ENCODE measurements around the gene TPCN2.

DNA sequence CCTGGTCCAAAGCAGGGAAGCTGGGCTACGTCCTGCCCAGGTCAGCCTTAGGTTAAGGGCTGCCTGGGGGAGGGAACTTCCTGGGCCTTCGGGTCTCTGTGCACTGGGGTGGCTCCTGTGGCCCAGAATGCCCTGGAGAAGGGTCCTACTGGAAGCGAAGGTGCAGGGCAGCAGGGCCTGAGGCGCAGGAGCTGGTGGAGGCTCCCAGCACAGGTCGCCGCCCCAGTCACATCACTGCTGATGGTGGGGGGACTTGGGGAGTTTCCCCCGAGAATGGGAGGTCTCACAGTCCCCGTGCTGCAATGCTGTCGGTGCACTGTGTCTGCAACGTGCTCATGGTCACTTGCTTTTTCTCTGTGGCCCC is 106.2 kb downstream of the TPCN2 start:
- TF ChIP-seq, protein P1, sequence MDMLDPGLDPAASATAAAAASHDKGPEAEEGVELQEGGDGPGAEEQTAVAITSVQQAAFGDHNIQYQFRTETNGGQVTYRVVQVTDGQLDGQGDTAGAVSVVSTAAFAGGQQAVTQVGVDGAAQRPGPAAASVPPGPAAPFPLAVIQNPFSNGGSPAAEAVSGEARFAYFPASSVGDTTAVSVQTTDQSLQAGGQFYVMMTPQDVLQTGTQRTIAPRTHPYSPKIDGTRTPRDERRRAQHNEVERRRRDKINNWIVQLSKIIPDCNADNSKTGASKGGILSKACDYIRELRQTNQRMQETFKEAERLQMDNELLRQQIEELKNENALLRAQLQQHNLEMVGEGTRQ (CRISPR knock-in tag; IDR thresholded peaks at IDR 0.05), result no peak
- TF ChIP-seq POLR2A (conservative IDR thresholded peaks at IDR 0.05), result no peak
- TF ChIP-seq ELF1 (tag; IDR thresholded peaks at IDR 0.05), result no peak
- no peak for TF ChIP-seq SIN3A (IDR thresholded peaks at IDR 0.05; ENCODE audit: borderline replicate concordance in 2 of 2, control insufficient read depth in 1 of 2, low read depth in 2 of 2, low read length in 2 of 2)
- TF ChIP-seq THRA (IDR thresholded peaks at IDR 0.05), result no peak
- TF ChIP-seq NFIC (IDR thresholded peaks at IDR 0.05), result no peak
- TF ChIP-seq DMBX1 (CRISPR knock-in tag; IDR thresholded peaks at IDR 0.05; ENCODE audit: borderline replicate concordance), result no peak
- TF ChIP-seq, protein P2, sequence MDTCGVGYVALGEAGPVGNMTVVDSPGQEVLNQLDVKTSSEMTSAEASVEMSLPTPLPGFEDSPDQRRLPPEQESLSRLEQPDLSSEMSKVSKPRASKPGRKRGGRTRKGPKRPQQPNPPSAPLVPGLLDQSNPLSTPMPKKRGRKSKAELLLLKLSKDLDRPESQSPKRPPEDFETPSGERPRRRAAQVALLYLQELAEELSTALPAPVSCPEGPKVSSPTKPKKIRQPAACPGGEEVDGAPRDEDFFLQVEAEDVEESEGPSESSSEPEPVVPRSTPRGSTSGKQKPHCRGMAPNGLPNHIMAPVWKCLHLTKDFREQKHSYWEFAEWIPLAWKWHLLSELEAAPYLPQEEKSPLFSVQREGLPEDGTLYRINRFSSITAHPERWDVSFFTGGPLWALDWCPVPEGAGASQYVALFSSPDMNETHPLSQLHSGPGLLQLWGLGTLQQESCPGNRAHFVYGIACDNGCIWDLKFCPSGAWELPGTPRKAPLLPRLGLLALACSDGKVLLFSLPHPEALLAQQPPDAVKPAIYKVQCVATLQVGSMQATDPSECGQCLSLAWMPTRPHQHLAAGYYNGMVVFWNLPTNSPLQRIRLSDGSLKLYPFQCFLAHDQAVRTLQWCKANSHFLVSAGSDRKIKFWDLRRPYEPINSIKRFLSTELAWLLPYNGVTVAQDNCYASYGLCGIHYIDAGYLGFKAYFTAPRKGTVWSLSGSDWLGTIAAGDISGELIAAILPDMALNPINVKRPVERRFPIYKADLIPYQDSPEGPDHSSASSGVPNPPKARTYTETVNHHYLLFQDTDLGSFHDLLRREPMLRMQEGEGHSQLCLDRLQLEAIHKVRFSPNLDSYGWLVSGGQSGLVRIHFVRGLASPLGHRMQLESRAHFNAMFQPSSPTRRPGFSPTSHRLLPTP (IDR thresholded peaks at IDR 0.05; ENCODE audit: borderline replicate concordance, extremely low read depth, insufficient read length), result no peak
- no peak for TF ChIP-seq ZBTB26 (CRISPR knock-in tag; IDR thresholded peaks at IDR 0.05)
- no peak for TF ChIP-seq GATA2 (CRISPR knock-in tag; IDR thresholded peaks at IDR 0.05)
- TF ChIP-seq PATZ1 (CRISPR knock-in tag; IDR thresholded peaks at IDR 0.05; ENCODE audit: borderline replicate concordance), result no peak

Data from K562 (cell line).